Lung (tissue), 12 donors: ENCODE data around the gene KRTAP4-12. TPM values are rescaled to one million over a fixed set of nuclear protein-coding genes. Genes with fewer than 3 reads are reported as not detected.
"Not testable (repeated sequence)": the region's sequence is repeated elsewhere in the genome, so short reads cannot be mapped to it uniquely, and the experiment has no call there.

Experiments
- ATAC-seq: fragments of 200-7000 bp; cut with Tn5 transposase; one replicate; pipeline ENCODE4 v1.9.1; 2020; ENCODE audit warnings: moderate number of reproducible peaks; ENCODE audit not compliant: insufficient read depth, low FRiP score
- DNase-seq, 3 donors: peaks; one replicate each; pipeline ENCODE4 v3.0.0-alpha.2; 2013 to 2017
- H3K27ac ChIP-seq, 2 donors: one replicate each; pipeline ENCODE4 v1.5.1; 2013; ENCODE audit warnings: mild to moderate bottlenecking in 2 of 2, moderate library complexity in 2 of 2, control low read depth in 1 of 2, inconsistent platforms in 1 of 2, low read depth in 1 of 2, low read length in 1 of 2
- H3K27me3 ChIP-seq, 3 donors: one replicate each; pipeline ENCODE4 v1.5.1; 2013; ENCODE audit warnings: low read length in 2 of 3; ENCODE audit not compliant: control insufficient read depth in 3 of 3, insufficient read depth in 3 of 3
- H3K36me3 ChIP-seq, 4 donors: one replicate each; pipeline ENCODE4 v1.5.1; 2013; ENCODE audit warnings: low read length in 4 of 4, mild to moderate bottlenecking in 1 of 4, moderate library complexity in 1 of 4; ENCODE audit not compliant: control insufficient read depth in 4 of 4, insufficient read depth in 4 of 4
- H3K4me1 ChIP-seq, 5 donors: one replicate each; pipeline ENCODE4 v1.5.1; 2013; ENCODE audit warnings: low read length in 5 of 5, mild to moderate bottlenecking in 2 of 5, moderate library complexity in 1 of 5; ENCODE audit not compliant: control insufficient read depth in 5 of 5, insufficient read depth in 5 of 5
- H3K4me3 ChIP-seq: one replicate; pipeline ENCODE4 v1.5.1; 2013; ENCODE audit warnings: mild to moderate bottlenecking, control low read depth, moderate library complexity
- H3K9ac ChIP-seq, 2 donors: one replicate each; pipeline ENCODE4 v1.5.1; 2013; ENCODE audit warnings: low read length in 2 of 2, control low read depth in 1 of 2; ENCODE audit not compliant: insufficient read depth in 1 of 2
- H3K9me3 ChIP-seq, 4 donors: one replicate each; pipeline ENCODE4 v1.5.1; 2013; ENCODE audit warnings: low read length in 3 of 4, mild to moderate bottlenecking in 1 of 4, moderate library complexity in 1 of 4; ENCODE audit not compliant: control insufficient read depth in 4 of 4, insufficient read depth in 3 of 4
- WGBS, 2 donors: extraction: QIAGEN DNeasy Blood & Tissue Kit; methylation state at CpG; one replicate each; pipeline ENCODE4 v1.1.7; 2013; 5-methylcytosine and 5-hydroxymethylcytosine counted together
- polyA plus RNA-seq, 2 donors: library from polyadenylated mRNA; stranded (reverse); fragments of 200-250 nt; gene quantifications; one replicate each; pipeline ENCODE4 v1.2.1, GENCODE V29; 2013
- total RNA-seq, 2 donors: library from RNA; depleted of rRNA in 1 of 2; stranded (reverse); fragments of >200 nt in 1 of 2; gene quantifications; one replicate each; pipeline ENCODE4 v1.2.1, GENCODE V29; 2014 to 2021
- TF ChIP-seq, protein P1 (sequence below): IDR thresholded peaks from 2 replicates; pipeline ENCODE4 v1.5.1; 2012; ENCODE audit warnings: mild to moderate bottlenecking; ENCODE audit errors: control extremely low read depth, extremely low read depth
- donor health status: control.
- donor health status: control.
- donor health status: Bipolar disorder and iron deficiency.
- donor health status: healthy.
- donor health status: DM: yes; HTN: yes; CAD: no.

The KRTAP4-12 gene
- total and polyA plus RNA-seq, 4 donors, result not detected

DNA sequence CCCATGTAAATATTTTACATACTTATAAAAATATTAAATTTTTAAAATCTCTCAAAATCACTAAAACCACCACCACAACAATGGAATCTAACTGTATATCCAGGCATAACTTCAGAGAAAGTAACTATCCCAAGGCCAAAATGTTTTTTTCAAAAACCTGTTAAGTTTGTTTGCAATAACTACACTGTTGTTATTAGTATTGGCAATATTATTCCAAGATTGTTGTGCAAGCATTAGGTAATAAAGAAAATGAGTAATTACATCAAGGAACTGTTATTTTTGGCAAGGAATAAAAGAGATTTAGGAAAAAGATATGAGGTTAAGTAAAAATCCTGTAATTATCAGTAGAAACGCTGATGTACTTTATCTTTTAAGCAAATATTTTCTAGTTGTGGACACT lies 3.4 kb upstream of the KRTAP4-12 start:
- Histone ChIP-seq H3K27ac (no peak overlapping the region), H3K4me1 (no peaks in the 10 kb centered on the region), H3K9ac (no peak overlapping the region), H3K4me3 (no peak overlapping the region), H3K36me3 (no peaks in the 10 kb centered on the region), H3K9me3 (peaks cover 0 to under 1% (median 0%) of the 10 kb centered on the region in 4 donors), H3K27me3 (no peaks in the 10 kb centered on the region)
- DNase-seq (no peak), ATAC-seq (no peak)
- TF ChIP-seq, protein P1, sequence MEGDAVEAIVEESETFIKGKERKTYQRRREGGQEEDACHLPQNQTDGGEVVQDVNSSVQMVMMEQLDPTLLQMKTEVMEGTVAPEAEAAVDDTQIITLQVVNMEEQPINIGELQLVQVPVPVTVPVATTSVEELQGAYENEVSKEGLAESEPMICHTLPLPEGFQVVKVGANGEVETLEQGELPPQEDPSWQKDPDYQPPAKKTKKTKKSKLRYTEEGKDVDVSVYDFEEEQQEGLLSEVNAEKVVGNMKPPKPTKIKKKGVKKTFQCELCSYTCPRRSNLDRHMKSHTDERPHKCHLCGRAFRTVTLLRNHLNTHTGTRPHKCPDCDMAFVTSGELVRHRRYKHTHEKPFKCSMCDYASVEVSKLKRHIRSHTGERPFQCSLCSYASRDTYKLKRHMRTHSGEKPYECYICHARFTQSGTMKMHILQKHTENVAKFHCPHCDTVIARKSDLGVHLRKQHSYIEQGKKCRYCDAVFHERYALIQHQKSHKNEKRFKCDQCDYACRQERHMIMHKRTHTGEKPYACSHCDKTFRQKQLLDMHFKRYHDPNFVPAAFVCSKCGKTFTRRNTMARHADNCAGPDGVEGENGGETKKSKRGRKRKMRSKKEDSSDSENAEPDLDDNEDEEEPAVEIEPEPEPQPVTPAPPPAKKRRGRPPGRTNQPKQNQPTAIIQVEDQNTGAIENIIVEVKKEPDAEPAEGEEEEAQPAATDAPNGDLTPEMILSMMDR, result no peak
- 67 to 83% methylated on average over 1 of the region's 1 CpG for WGBS, 2 donors

DNA sequence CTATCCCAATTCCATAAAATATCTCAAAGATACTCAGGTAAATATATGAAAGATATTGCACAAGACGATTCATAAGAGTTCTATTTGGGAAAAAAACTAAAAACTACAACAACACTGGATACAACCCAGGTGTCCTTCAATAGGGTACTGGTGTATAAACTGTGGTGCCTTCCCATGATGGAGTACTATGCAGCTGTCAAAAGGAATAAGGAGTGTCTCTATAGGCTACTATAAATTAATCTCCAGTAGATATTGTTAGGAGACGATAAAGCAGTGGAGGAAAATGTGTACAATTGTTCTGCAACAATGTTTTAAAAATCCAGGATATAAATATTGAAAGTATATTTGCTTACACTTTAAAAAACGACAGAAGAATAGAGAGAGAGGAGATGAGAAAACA lies 2.4 kb upstream of the KRTAP4-12 start:
- Histone ChIP-seq H3K4me3 (no peak overlapping the region), H3K4me1 (no peaks in the 10 kb centered on the region), H3K9me3 (peaks cover 0 to 3% (median 0%) of the 10 kb centered on the region in 4 donors), H3K36me3 (no peaks in the 10 kb centered on the region), H3K27ac (no peak overlapping the region), H3K27me3 (no peaks in the 10 kb centered on the region), H3K9ac (no peak overlapping the region)
- TF ChIP-seq, protein P1, result no peak
- ATAC-seq (no peak), DNase-seq (no peak)
- WGBS, 2 donors, result 81 to 89% methylated on average over 3 of the region's 3 CpGs

DNA sequence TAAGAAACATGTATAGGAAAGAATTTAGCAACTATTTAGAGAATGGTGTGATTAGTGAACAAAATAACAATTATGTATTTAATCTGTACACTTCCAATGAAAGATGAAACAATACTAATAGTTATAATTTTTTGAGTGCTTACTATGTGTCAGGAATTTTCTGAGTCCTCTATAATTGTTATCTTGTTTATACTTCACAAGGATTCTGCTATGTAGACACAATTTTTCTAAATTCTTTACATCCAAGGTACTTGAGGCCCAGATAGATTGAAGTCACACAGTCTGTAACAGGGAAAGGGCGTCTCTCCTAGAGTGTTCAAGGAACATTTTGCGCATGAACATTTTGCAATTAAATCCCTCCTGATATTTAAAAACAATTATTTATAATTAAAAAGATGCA lies 1.1 kb upstream of the KRTAP4-12 start:
- DNase-seq (no peak), ATAC-seq (no peak)
- WGBS, 2 donors, result 73 to 99% methylated on average over 2 of the region's 2 CpGs
- Histone ChIP-seq H3K27ac (no peak overlapping the region), H3K9me3 (peaks cover 0 to 3% (median 0%) of the 10 kb centered on the region in 4 donors), H3K4me3 (no peak overlapping the region), H3K4me1 (no peaks in the 10 kb centered on the region), H3K27me3 (no peaks in the 10 kb centered on the region), H3K36me3 (no peaks in the 10 kb centered on the region), H3K9ac (no peak overlapping the region)
- TF ChIP-seq, protein P1, result no peak

DNA sequence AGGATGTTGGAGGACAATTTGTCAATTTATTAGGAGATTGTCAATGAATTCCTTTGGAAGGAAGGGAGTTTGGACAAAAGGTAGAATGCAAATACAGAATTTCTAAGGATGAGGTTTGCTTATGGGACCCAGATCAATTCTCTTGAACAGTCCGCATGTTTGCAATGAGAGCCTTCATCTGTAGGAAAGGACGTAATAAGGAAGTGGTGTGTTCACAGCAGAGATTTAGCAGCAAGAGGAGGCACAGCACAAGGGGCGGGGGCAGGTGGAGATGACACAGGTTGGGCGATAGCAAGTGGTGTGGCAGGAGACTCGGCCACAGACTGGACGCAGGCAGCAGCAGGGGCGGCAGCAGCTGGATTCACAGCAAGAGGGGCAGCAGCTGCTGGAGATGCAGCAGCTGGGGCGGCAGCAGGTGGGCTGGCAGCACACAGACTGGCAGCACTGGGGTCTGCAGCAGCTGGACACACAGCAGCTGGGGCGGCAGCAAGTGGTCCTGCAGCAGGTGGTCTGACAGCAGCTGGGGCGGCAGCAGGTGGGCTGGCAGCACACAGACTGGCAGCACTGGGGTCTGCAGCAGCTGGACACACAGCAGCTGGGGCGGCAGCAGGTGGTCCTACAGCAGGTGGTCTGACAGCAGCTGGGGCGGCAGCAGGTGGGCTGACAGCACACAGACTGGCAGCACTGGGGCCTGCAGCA lies 541 bp downstream of the KRTAP4-12 start:
- DNase-seq, result not testable (repeated sequence)

More for the DNA sequence above, 541 bp downstream of the KRTAP4-12 start:
- 87 to 88% methylated on average over 12 of the region's 12 CpGs for WGBS, 2 donors
- not testable (repeated sequence) for H3K9me3 ChIP-seq, H3K27ac ChIP-seq, H3K4me1 ChIP-seq, H3K9ac ChIP-seq, H3K27me3 ChIP-seq, ATAC-seq, H3K4me3 ChIP-seq, H3K36me3 ChIP-seq
